GM23248 (cell line): ENCODE measurements around the gene BCAR3. TPM values are rescaled to one million over a fixed set of nuclear protein-coding genes. Genes with fewer than 3 reads are reported as not detected.

Experiments
- DNase-seq: peaks from one replicate; pipeline ENCODE4 v3.0.0-alpha.2; 2015
- H2AFZ ChIP-seq: fragments of 200-600 bp; sonication (generic); 2 replicates; pipeline ENCODE4 v1.6.1; 2016; ENCODE audit warnings: antibody characterized with exemption
- H3F3A ChIP-seq: fragments of 200-600 bp; sonication (generic); 2 replicates; pipeline ENCODE4 v1.6.1; 2016; ENCODE audit warnings: mild to moderate bottlenecking, antibody characterized with exemption, mixed run types; ENCODE audit not compliant: insufficient read depth
- H3K27ac ChIP-seq: fragments of 200-600 bp; sonication (generic); 2 replicates; pipeline ENCODE4 v1.5.1; 2016; ENCODE audit warnings: mild to moderate bottlenecking
- H3K27me3 ChIP-seq: fragments of 200-600 bp; sonication (generic); replicated peaks from 2 replicates; pipeline ENCODE4 v1.6.1; 2016; ENCODE audit warnings: mild to moderate bottlenecking; ENCODE audit not compliant: insufficient read depth
- H3K36me3 ChIP-seq: fragments of 200-600 bp; sonication (generic); 2 replicates; pipeline ENCODE4 v1.6.1; 2016; ENCODE audit warnings: low read depth, mild to moderate bottlenecking
- H3K4me1 ChIP-seq: fragments of 200-600 bp; sonication (generic); 2 replicates; pipeline ENCODE4 v1.6.1; 2016; ENCODE audit warnings: mild to moderate bottlenecking; ENCODE audit not compliant: insufficient read depth
- H3K4me2 ChIP-seq: fragments of 200-600 bp; sonication (generic); one replicate; pipeline ENCODE4 v1.6.1; 2016; ENCODE audit warnings: mild to moderate bottlenecking; ENCODE audit not compliant: unreplicated experiment
- H3K4me3 ChIP-seq: fragments of 200-600 bp; sonication (generic); 2 replicates; pipeline ENCODE4 v1.5.1; 2016; ENCODE audit warnings: mild to moderate bottlenecking
- H3K79me2 ChIP-seq: fragments of 200-600 bp; sonication (generic); 2 replicates; pipeline ENCODE4 v1.6.1; 2016; ENCODE audit warnings: mild to moderate bottlenecking; ENCODE audit not compliant: insufficient read depth
- H3K9ac ChIP-seq: fragments of 200-600 bp; sonication (generic); 2 replicates; pipeline ENCODE4 v1.6.1; 2016; ENCODE audit warnings: mild to moderate bottlenecking
- H3K9me2 ChIP-seq: fragments of 200-600 bp; sonication (generic); 2 replicates; pipeline ENCODE4 v1.6.1; 2016; ENCODE audit warnings: mixed run types, mild to moderate bottlenecking, moderate library complexity; ENCODE audit not compliant: insufficient read depth
- H3K9me3 ChIP-seq: fragments of 200-600 bp; sonication (generic); one replicate; pipeline ENCODE4 v1.6.1; 2017; ENCODE audit warnings: low read depth
- H4K20me1 ChIP-seq: fragments of 200-600 bp; sonication (generic); 2 replicates; pipeline ENCODE4 v1.6.0; 2016; ENCODE audit not compliant: insufficient read depth
- EZH2 ChIP-seq: fragments of 200-600 bp; sonication (generic); IDR thresholded peaks from 2 replicates; pipeline ENCODE4 v1.6.1; 2018; ENCODE audit warnings: antibody characterized with exemption, mild to moderate bottlenecking; ENCODE audit not compliant: insufficient read depth, poor library complexity, severe bottlenecking
- EZH2phosphoT487 ChIP-seq: fragments of 200-600 bp; sonication (generic); IDR thresholded peaks from 2 replicates; pipeline ENCODE4 v1.6.1; 2018; ENCODE audit warnings: antibody characterized with exemption, moderate library complexity, mild to moderate bottlenecking, low read depth; ENCODE audit not compliant: insufficient read depth
- WGBS, 2 experiments: methylation state at CpG; one replicate each; pipeline ENCODE4 v1.1.6; 2015 to 2017; ENCODE audit warnings: low lambda C conversion rate in 2 of 2, low coverage in 1 of 2; ENCODE audit errors: missing lambda C conversion rate in 2 of 2; 5-methylcytosine and 5-hydroxymethylcytosine counted together
- in situ Hi-C: fragments of 300-500 bp; cut with MboI; formaldehyde crosslinking; loops from 2 replicates; pipeline ENCODE4 v1.15.0; 2020
- polyA plus RNA-seq: library from polyadenylated mRNA; unstranded; fragments of >200 nt; fragmentation: Nextera tagmentation; extraction: Ambion mirVana; gene quantifications from 2 replicates; pipeline ENCODE4 v1.2.1, GENCODE V29; 2016
- total RNA-seq: library from RNA; depleted of rRNA; stranded (reverse); fragments of >200 nt; shearing (Covaris generic); gene quantifications from 2 replicates; pipeline ENCODE4 v1.2.3, GENCODE V29; 2014

The BCAR3 gene
- total and polyA plus RNA-seq, 2 experiments from 2014 or later, result 65.1 to 83.2 TPM

DNA sequence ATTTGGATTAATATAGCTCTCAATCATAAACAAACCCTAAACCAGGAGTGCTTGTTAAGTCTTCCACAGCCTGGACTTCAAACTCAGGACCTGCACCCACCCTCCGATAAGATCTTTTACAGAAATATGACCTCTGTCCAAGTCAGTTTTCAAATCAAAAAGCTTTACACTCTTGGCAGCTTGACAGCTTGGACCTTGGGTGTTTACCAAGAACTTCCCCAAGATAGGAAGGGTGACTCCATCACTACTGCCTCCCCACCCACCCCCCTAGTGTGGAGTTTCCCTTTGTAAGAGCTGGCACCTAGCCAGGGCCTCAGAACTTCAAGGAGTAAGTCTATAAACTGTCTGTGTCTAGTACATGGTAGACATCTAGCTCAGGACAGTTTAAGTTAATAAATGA is 9.6 kb downstream of the BCAR3 start:
- no peak for TF ChIP-seq EZH2
- TF ChIP-seq EZH2phosphoT487, result no peak
- Histone ChIP-seq H3K36me3 (peaks cover 55% of the 10 kb centered on the region), H4K20me1 (peaks cover 40% of the 10 kb centered on the region), H3K9me3 (no peaks in the 10 kb centered on the region), H3F3A (peaks cover 90% of the 10 kb centered on the region), H3K4me1 (peaks cover 92% of the 10 kb centered on the region), H3K9ac (no peak overlapping the region), H3K79me2 (peaks cover 100% of the 10 kb centered on the region), H3K4me2 (peak overlapping the region; percentile 1), H3K27ac (peak overlapping the region; percentile 18; the same call in 1 of the 2 replicates), H3K9me2 (no peaks in the 10 kb centered on the region), H2AFZ (no peak overlapping the region), H3K4me3 (no peak overlapping the region), H3K27me3 (no peaks in the 10 kb centered on the region)
- DNase-seq, result peak; percentile 47
- WGBS, 2 experiments, result 82 to 88% methylated on average over 1 of the region's 1 CpG
- in situ Hi-C loops, result no loop called here

- Histone ChIP-seq H3K79me2 (peaks cover 100% of the 10 kb centered on the region), H3K4me2 (no peak overlapping the region), H4K20me1 (peaks cover 38% of the 10 kb centered on the region), H3K36me3 (peaks cover 59% of the 10 kb centered on the region), H3K9ac (no peak overlapping the region), H3K4me1 (peaks cover 88% of the 10 kb centered on the region), H3K9me2 (no peaks in the 10 kb centered on the region), H3K4me3 (no peak overlapping the region), H3K27ac (no peak overlapping the region), H2AFZ (no peak overlapping the region), H3F3A (peaks cover 90% of the 10 kb centered on the region), H3K9me3 (no peaks in the 10 kb centered on the region), H3K27me3 (no peaks in the 10 kb centered on the region)
- TF ChIP-seq EZH2phosphoT487 (no peak), EZH2 (no peak)
- in situ Hi-C loops, result no loop called here
- DNase-seq, result no peak
- WGBS, 2 experiments, result 96% methylated on average over 11 of the region's 11 CpGs
These were observed 10.5 kb downstream of the BCAR3 start for GRCh38 chr1:93671099-93671621.

DNA sequence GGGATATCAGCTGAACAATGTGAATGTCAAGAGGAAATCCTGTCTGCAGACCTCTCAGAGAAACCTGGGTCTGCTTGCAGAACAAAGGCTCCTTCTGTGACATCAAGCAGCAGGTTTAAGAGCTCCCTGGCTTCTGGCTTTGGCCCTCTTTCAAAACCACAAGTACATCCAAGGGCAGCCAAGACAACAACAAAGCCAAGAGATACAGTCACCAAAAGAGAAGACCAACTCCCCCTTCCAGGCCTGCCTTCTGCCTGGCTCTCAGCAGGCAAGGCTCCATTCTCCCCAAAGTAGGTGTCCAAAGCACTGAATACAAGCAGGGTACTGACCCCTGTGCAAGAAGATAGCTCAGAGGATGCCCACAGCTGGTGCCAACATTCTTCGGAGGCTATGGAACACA is 11.5 kb downstream of the BCAR3 start:
- TF ChIP-seq EZH2 (no peak), EZH2phosphoT487 (no peak)
- Histone ChIP-seq H3K9ac (no peak overlapping the region), H3K9me3 (no peaks in the 10 kb centered on the region), H2AFZ (no peak overlapping the region), H3K27ac (peak overlapping the region; percentile 42; the same call in 1 of the 2 replicates), H4K20me1 (peaks cover 32% of the 10 kb centered on the region), H3K79me2 (peaks cover 100% of the 10 kb centered on the region), H3K27me3 (no peaks in the 10 kb centered on the region), H3K9me2 (no peaks in the 10 kb centered on the region), H3F3A (peaks cover 93% of the 10 kb centered on the region), H3K4me3 (no peak overlapping the region), H3K4me2 (peak overlapping the region; percentile 21), H3K36me3 (peaks cover 63% of the 10 kb centered on the region), H3K4me1 (peaks cover 89% of the 10 kb centered on the region)
- 86 to 93% methylated on average over 1 of the region's 1 CpG for WGBS, 2 experiments
- in situ Hi-C loops, result no loop called here
- peak; percentile 87 for DNase-seq

DNA sequence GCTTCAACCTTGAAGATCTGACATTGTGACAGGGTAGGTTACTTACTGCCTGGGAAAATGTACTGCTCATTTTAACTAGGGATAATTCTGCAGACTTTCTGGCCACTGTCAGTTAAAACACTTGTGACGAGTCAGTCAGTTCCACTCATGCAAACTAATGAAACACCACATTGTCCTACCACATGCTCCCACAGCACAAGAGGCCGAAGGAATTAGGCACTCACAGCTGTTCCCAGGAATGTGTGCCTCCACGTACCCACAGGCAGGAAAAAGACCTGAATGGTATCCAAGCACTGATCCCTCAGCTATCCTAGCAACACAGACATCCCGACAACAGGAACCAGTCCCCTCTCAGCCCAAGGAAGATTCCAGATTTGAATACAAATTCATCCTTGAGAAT is 12.3 kb downstream of the BCAR3 start:
- Histone ChIP-seq H3K27ac (peak overlapping the region; percentile 42), H3K4me3 (no peak overlapping the region), H3K4me2 (peak overlapping the region; percentile 27), H3K79me2 (peaks cover 99% of the 10 kb centered on the region), H2AFZ (no peak overlapping the region), H3K9me2 (no peaks in the 10 kb centered on the region), H3K9ac (peak overlapping the region; percentile 13; the same call in 1 of the 2 replicates), H3K36me3 (peaks cover 60% of the 10 kb centered on the region), H3K4me1 (peaks cover 89% of the 10 kb centered on the region), H3F3A (peaks cover 93% of the 10 kb centered on the region), H4K20me1 (peaks cover 27% of the 10 kb centered on the region; the same call in 1 of the 2 replicates), H3K27me3 (no peaks in the 10 kb centered on the region), H3K9me3 (no peaks in the 10 kb centered on the region)
- TF ChIP-seq EZH2 (no peak), EZH2phosphoT487 (no peak)
- in situ Hi-C loops, result no loop called here
- peak; percentile 41 for DNase-seq
- 62 to 70% methylated on average over 4 of the region's 4 CpGs for WGBS, 2 experiments

DNA sequence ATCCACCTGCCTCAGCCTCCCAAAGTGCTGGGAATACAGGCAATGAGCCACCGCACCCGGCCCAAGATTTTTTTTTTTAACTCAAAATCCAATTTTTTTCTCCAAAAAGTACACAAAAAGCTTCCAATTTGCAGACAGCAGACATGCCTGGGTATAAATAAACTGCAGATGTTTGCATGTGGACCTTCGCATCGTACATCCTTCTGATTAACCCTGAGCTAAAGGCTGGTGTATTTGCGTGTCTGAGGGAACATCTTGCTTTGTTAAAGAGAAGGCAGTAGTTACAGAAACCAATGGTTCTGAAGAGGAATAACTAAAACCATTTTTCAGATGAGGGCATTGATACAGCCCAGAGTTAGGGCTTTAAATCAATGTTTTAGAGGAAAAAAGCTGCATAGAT is 12.7 kb downstream of the BCAR3 start:
- H3F3A ChIP-seq, result peaks cover 93% of the 10 kb centered on the region
- TF ChIP-seq EZH2 (no peak), EZH2phosphoT487 (no peak)
- H3K27ac ChIP-seq, result peak overlapping the region; percentile 42
- in situ Hi-C loops, result no loop called here
- no peak for DNase-seq
- peaks cover 27% of the 10 kb centered on the region; the same call in 1 of the 2 replicates for H4K20me1 ChIP-seq
- H3K36me3 ChIP-seq, result peaks cover 58% of the 10 kb centered on the region
- H3K9me2 ChIP-seq, result no peaks in the 10 kb centered on the region
- H3K9me3 ChIP-seq, result no peaks in the 10 kb centered on the region
- H3K9ac ChIP-seq, result no peak overlapping the region
- H3K4me3 ChIP-seq, result no peak overlapping the region
- no peak overlapping the region for H2AFZ ChIP-seq
- H3K4me2 ChIP-seq, result peak overlapping the region; percentile 27
- 97 to 98% methylated on average over 5 of the region's 5 CpGs for WGBS, 2 experiments
- H3K79me2 ChIP-seq, result peaks cover 99% of the 10 kb centered on the region
- H3K27me3 ChIP-seq, result no peaks in the 10 kb centered on the region
- H3K4me1 ChIP-seq, result peaks cover 89% of the 10 kb centered on the region
